Skeletal muscle tissue (tissue), 4 donors: ENCODE results near the gene EDEM3. TPM values are rescaled to one million over a fixed set of nuclear protein-coding genes. Genes with fewer than 3 reads are reported as not detected.
"Not testable (repeated sequence)": the region's sequence is repeated elsewhere in the genome, so short reads cannot be mapped to it uniquely, and the experiment has no call there.

Experiments
- H3K27ac ChIP-seq: one replicate; pipeline ENCODE4 v1.7.0; 2013; ENCODE audit warnings: mild to moderate bottlenecking, low read depth, low read length, inconsistent platforms
- H3K27me3 ChIP-seq, 3 donors: one replicate each; pipeline ENCODE4 v1.7.0; 2013; ENCODE audit warnings: low read length in 3 of 3; ENCODE audit not compliant: control insufficient read depth in 3 of 3, insufficient read depth in 3 of 3
- H3K36me3 ChIP-seq, 3 donors: one replicate each; pipeline ENCODE4 v1.7.0; 2013; ENCODE audit warnings: low read length in 3 of 3; ENCODE audit not compliant: control insufficient read depth in 3 of 3, insufficient read depth in 3 of 3
- H3K4me1 ChIP-seq, 3 donors: one replicate each; pipeline ENCODE4 v1.7.0; 2013; ENCODE audit warnings: low read length in 3 of 3, mild to moderate bottlenecking in 3 of 3; ENCODE audit not compliant: control insufficient read depth in 3 of 3, insufficient read depth in 3 of 3
- H3K4me3 ChIP-seq, 3 donors: one replicate each; pipeline ENCODE4 v1.7.0; 2013; ENCODE audit warnings: low read length in 3 of 3
- H3K9ac ChIP-seq, 3 donors: one replicate each; pipeline ENCODE4 v1.7.0; 2013; ENCODE audit warnings: low read length in 3 of 3, mild to moderate bottlenecking in 3 of 3, moderate library complexity in 2 of 3, low read depth in 1 of 3
- H3K9me3 ChIP-seq, 3 donors: one replicate each; pipeline ENCODE4 v1.7.0; 2013; ENCODE audit warnings: low read length in 3 of 3; ENCODE audit not compliant: control insufficient read depth in 3 of 3
- total RNA-seq: library from RNA; depleted of rRNA; stranded (reverse); fragments of >200 nt; gene quantifications from one replicate; pipeline ENCODE4 v1.2.3, GENCODE V29; 2014
- donor health status: Osteomylitis.

EDEM3 gene
- total RNA-seq, 1 donor from 2014 or later = 28.2 TPM

- Histone ChIP-seq H3K27ac (no peak overlapping the region), H3K4me3 (no peak overlapping the region), H3K4me1 (no peaks in the 10 kb centered on the region), H3K27me3 (no peaks in the 10 kb centered on the region), H3K36me3 (no peaks in the 10 kb centered on the region), H3K9me3 (no peaks in the 10 kb centered on the region), H3K9ac (no peak overlapping the region)
Observed at GRCh38 chr1:184770181-184770979, 15.7 kb upstream of the EDEM3 start.

GRCh38 chr1:184769241-184769640, 14.6 kb upstream of the EDEM3 start:
- Histone ChIP-seq H3K4me3 (no peak overlapping the region), H3K9me3 (no peaks in the 10 kb centered on the region), H3K27ac (no peak overlapping the region), H3K36me3 (no peaks in the 10 kb centered on the region), H3K4me1 (no peaks in the 10 kb centered on the region), H3K27me3 (no peaks in the 10 kb centered on the region), H3K9ac (no peak overlapping the region)

- Histone ChIP-seq H3K9ac (no peak overlapping the region), H3K9me3 (no peaks in the 10 kb centered on the region), H3K4me1 (no peaks in the 10 kb centered on the region), H3K27me3 (no peaks in the 10 kb centered on the region), H3K4me3 (no peak overlapping the region), H3K36me3 (no peaks in the 10 kb centered on the region), H3K27ac (no peak overlapping the region)
Observed at GRCh38 chr1:184768467-184768866, 13.8 kb upstream of the EDEM3 start.

GRCh38 chr1:184767591-184767990, 12.9 kb upstream of the EDEM3 start:
- H3K36me3 ChIP-seq = no peaks in the 10 kb centered on the region
- no peaks in the 10 kb centered on the region for H3K9me3 ChIP-seq
- no peak overlapping the region for H3K4me3 ChIP-seq
- H3K4me1 ChIP-seq = no peaks in the 10 kb centered on the region
- no peaks in the 10 kb centered on the region for H3K27me3 ChIP-seq
- no peak overlapping the region for H3K27ac ChIP-seq
- no peak overlapping the region for H3K9ac ChIP-seq

GRCh38 chr1:184764483-184764882, 9.8 kb upstream of the EDEM3 start:
- Histone ChIP-seq H3K27ac (no peak overlapping the region), H3K36me3 (no peaks in the 10 kb centered on the region), H3K27me3 (no peaks in the 10 kb centered on the region), H3K9ac (no peak overlapping the region), H3K4me1 (no peaks in the 10 kb centered on the region), H3K4me3 (no peak overlapping the region), H3K9me3 (no peaks in the 10 kb centered on the region)

- not testable (repeated sequence) for H3K4me3 ChIP-seq, H3K27ac ChIP-seq, H3K9ac ChIP-seq, H3K27me3 ChIP-seq, H3K4me1 ChIP-seq, H3K36me3 ChIP-seq, H3K9me3 ChIP-seq
Observed at GRCh38 chr1:184763520-184763919, 8.9 kb upstream of the EDEM3 start.

GRCh38 chr1:184761969-184762485, 7.4 kb upstream of the EDEM3 start:
- H3K36me3 ChIP-seq = no peaks in the 10 kb centered on the region
- H3K4me1 ChIP-seq = no peaks in the 10 kb centered on the region

GRCh38 chr1:184759651-184760050, 5.0 kb upstream of the EDEM3 start:
- Histone ChIP-seq H3K4me1 (peaks cover 0 to 9% (median 7%) of the 10 kb centered on the region in 3 donors), H3K9me3 (no peaks in the 10 kb centered on the region), H3K4me3 (no peak overlapping the region), H3K9ac (no peak overlapping the region), H3K27me3 (no peaks in the 10 kb centered on the region), H3K36me3 (no peaks in the 10 kb centered on the region), H3K27ac (no peak overlapping the region)

More at GRCh38 chr1:184761969-184762485, 7.4 kb upstream of the EDEM3 start:
- H3K9me3 ChIP-seq = no peaks in the 10 kb centered on the region
- H3K27me3 ChIP-seq = no peaks in the 10 kb centered on the region
- H3K4me3 ChIP-seq = no peak overlapping the region
- H3K9ac ChIP-seq = no peak overlapping the region
- no peak overlapping the region for H3K27ac ChIP-seq

GRCh38 chr1:184759112-184759511, 4.5 kb upstream of the EDEM3 start:
- Histone ChIP-seq H3K4me1 (peaks cover under 1 to 13% (median 8%) of the 10 kb centered on the region in 3 donors), H3K4me3 (no peak overlapping the region), H3K36me3 (no peaks in the 10 kb centered on the region), H3K27me3 (no peaks in the 10 kb centered on the region), H3K9me3 (no peaks in the 10 kb centered on the region), H3K27ac (no peak overlapping the region), H3K9ac (no peak overlapping the region)

GRCh38 chr1:184757891-184758290, 3.2 kb upstream of the EDEM3 start:
- Histone ChIP-seq H3K27ac (no peak overlapping the region), H3K9me3 (no peaks in the 10 kb centered on the region), H3K4me1 (peaks cover 6 to 19% (median 16%) of the 10 kb centered on the region in 3 donors), H3K27me3 (no peaks in the 10 kb centered on the region), H3K36me3 (no peaks in the 10 kb centered on the region), H3K9ac (no peak overlapping the region), H3K4me3 (no peak overlapping the region)
